Fibroblast of skin of abdomen (primary cell): ENCODE measurements around the gene EPB41L4A.

ENCODE experiments used
- DNase-seq: peaks from one replicate; pipeline ENCODE4 v3.0.0-alpha.2; 2013

EPB41L4A gene

GRCh38 chr5:112202694-112203093 lies 216.4 kb downstream of the EPB41L4A start:
- DNase-seq = no peak

DNA sequence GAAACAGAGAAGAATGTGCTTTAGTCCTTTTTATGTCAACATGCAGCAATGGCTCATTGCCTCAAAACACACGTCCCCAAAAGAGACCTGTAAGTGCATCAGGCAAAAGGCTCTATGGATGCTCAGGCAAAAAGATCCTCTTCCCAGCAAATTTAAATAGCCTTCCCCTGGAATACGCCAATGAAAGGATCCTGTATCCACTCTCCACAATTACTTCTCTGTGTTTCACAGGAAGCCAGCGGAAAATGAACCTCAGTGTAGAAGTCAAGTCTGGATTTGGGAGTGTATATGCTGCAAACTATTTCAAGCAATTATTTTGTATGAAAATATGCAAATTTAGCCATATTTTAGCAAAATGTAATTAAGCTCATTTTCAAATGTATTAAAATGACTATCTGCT lies 217.9 kb downstream of the EPB41L4A start:
- DNase-seq = no peak

DNA sequence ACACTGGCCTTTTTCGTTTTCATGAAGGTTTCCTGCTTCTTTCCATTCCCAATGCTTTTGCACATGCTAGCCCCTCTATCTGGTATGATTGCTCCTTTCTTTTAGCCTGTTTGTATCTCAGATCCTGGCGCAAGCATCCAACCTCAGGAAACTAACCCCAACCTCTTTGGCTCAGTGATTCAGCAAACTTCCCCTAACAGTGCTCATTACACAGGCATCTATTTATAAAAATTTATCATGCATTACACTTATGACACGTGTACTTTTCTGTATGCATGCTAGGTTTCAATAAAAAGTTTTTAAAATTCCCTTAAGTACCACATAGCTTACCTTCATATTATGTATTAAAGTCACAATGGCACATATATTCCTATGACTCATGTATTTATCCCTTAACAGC lies 218.9 kb downstream of the EPB41L4A start:
- DNase-seq = no peak

DNA sequence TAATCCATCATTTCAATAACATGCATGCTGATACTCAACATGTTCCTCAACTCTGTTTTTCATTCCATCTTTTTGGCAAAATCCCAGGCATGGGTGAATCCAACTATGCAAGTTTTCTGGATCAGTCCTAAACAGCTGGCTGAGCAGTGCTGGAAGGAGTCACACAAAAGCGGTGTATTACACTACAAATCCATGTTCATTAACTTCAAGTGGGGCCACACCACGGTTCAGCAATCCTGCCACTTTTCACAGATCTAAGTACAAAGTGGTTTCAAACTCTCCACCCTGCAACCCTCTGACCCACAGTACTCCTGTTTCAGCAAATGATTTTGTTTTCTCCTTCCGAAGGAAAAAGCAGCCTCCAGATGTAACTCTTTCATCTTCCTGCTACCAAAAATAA lies 222.5 kb downstream of the EPB41L4A start:
- DNase-seq = no peak

GRCh38 chr5:112195924-112196323 lies 223.2 kb downstream of the EPB41L4A start:
- no peak for DNase-seq

DNA sequence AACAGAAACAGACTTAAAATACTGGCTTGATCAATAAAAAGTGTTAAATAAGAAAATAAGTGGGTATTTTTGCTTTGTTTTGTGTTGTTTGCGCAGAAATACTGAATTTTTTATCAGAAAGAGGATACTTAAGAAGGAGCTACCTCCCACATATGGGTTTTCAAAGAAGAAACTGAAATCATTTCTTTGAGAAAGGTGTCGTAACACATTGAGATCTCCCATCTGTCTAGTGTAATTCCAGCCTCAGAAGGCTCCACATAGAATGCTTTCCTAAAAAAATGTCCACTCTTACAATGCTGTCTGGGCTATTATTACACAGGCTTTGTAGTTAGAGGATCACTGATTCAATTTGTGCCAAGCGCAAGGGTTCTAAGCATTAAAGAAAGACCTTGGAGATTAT lies 226.2 kb downstream of the EPB41L4A start:
- DNase-seq = no peak

DNA sequence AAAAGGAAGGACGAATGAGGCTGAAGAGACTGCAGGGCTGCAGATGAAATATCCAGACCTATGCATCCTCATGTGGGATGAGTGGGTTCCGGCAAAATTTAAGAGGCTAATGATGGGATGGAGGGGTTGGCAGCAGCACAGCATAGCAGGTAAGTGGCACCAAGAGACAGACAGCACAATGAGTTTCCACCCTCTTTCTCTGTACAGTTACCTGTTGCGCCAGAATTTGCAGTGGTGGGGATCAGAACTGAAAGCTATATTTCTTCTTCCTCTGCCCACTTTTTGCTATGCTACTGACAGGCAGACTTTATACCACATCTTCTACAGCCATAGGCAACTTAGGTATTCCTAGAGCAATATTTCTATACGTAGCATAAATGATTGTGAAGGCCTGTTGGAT lies 227.0 kb downstream of the EPB41L4A start:
- no peak for DNase-seq

GRCh38 chr5:112189391-112189790 lies 229.7 kb downstream of the EPB41L4A start:
- no peak for DNase-seq

- DNase-seq = peak; percentile 43
Measured at GRCh38 chr5:112186401-112186990, 232.6 kb downstream of the EPB41L4A start.

- no peak for DNase-seq
Measured at GRCh38 chr5:112183874-112184273, 235.2 kb downstream of the EPB41L4A start.

- DNase-seq = peak; percentile 53
Measured at GRCh38 chr5:112183103-112183711, 235.9 kb downstream of the EPB41L4A start.

GRCh38 chr5:112179290-112179689 lies 239.8 kb downstream of the EPB41L4A start:
- DNase-seq = no peak

GRCh38 chr5:112174959-112175594 lies 244.0 kb downstream of the EPB41L4A start:
- DNase-seq = peak; percentile 47

DNA sequence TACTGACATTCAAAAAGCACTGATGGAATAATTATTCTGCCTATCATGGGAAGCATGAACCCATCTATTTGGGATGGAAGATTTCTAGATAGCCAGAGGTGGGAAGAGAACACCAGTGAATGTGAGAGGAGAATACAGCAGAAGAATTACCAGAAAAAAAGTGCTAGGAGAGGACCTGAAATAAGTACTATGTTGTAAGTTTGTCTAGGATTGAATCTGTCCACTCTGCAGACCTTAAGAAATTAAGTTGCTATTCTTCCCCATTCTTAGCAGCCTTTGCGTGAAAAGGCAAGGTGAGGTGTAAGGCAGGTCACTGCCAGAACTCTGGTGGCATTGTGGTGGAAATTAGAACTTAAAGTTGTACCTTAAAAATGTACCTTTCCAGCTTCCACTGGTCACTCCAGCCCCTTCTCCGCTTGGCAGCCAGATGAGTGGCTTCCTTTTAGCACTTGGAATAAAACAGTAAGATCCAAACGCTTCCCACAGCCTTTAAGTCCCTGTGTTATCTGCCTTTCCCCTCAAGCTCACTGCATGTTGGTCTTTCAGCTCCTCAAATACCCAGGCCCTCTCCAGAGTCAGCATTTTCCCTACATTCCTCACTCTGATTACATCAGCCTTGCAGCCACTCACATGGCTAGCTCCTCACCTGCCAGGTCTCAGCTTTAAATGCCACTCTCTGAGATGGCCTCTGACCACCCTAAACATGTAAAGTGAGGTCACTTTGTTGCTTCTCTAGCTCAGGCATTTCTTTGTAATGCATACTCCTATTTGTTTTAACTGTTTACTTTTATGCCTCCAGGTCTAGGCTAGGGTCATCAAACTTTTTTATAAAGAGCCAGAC lies 253.0 kb downstream of the EPB41L4A start:
- no peak for DNase-seq

DNA sequence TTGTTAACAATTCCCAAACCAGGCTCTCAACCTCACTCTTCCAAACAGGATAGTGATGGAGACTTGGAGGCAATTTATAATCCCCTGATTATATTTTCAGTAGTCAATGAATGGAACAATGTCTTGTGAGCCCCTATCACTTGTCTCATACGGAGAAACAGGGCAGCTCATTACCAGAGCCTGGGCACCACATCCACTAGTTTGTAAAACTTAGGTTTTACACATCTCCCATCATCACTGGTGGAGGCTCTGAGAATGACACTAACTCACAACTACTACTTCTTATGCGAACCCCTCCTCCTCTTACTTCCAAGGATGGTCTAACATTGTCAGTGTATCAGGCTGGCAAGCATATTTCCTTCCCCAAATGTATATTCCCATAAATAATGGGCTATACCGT lies 253.7 kb downstream of the EPB41L4A start:
- DNase-seq = no peak

GRCh38 chr5:112163435-112163834 lies 255.6 kb downstream of the EPB41L4A start:
- DNase-seq = no peak

GRCh38 chr5:112161392-112161748 lies 257.7 kb downstream of the EPB41L4A start:
- no peak for DNase-seq

DNA sequence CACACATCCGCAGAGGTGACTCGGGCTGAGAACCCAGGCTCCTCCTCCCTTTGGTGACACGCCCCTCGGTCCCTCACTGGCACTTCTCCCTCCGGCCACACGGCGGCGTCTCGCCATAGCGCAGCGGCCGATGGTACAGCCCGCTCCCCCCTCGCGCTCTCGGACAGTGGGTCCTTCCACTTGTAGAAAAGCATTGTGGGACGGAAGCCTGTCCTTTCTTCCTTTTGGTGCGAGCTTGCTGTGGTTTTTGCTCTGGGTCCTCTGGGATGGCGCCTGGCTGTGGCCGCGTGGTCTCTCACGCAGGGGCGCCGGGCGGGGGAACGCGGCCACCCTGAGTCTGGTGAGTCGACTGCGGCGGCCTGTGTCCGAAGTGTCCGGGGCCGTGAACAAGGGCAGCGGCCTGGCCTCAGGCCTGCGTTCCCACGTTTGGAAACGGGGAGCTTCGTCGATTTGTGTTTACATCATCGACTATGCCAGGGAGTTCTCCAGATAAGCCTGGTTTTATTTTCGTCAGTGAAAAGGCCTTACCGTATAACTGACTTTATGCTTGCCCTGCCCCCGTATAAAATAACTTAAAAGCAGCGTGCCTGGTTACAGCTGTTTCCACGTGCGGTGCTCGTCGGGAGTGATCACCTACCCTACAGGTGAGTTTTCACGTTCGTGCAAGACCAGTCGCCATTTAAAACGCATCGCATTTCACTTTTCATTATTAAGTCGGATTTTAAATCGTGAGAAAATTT lies 258.3 kb downstream of the EPB41L4A start:
- peak; percentile 90 for DNase-seq

- DNase-seq = peak; percentile 45
Measured at GRCh38 chr5:112159435-112159834, 259.6 kb downstream of the EPB41L4A start.

DNA sequence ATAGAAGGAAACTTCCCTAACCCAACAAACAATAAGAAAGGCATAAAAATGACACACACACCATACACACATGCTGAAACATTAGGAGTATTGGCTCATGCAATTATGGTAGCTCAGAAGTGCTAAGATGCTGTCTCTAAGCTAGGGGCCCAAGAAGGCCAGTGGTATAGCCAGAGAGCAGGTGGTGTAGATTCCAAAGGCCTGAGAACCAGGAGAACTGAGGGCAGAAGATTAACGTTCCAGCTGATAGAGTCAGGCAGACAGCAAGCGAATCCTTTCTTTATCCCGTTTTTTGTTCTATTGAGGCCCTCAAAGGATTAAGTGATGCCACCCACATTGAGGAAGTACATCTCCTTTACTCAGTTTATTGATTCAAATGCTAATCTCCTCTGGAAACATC lies 262.9 kb downstream of the EPB41L4A start:
- no peak for DNase-seq

GRCh38 chr5:112154940-112155686 lies 264.0 kb downstream of the EPB41L4A start:
- peak; percentile 53 for DNase-seq

DNA sequence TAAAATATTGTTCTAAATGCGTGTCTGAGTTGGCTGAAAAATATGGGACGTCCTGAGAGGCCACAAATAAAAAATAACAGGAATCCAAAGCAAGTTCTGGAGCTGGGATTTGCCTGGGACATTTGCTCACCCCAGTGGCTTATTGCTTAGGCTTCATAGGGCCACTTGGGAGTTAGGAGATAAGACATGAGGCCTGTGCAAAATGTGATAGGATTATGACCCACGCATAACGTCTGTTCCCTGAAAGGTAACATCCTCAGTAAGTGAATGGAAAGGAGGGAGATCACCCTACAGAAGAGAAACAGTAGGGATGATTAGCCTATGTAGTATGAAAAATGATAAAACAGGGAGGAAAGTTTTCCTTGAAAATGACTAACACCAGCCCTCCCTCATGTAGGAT lies 269.4 kb downstream of the EPB41L4A start:
- no peak for DNase-seq
